ENCODE results near the gene IGFL2.
A peak's percentile ranks its signal among the peaks of the same experiment; 100 is the strongest.

IGFL2 gene

GRCh38 chr19:46202872-46203860, 55.1 kb downstream of the IGFL2 start:
- H3K27ac ChIP-seq (ENCODE audit: poor library complexity, severe bottlenecking): peak overlapping the region; percentile 93
- no peaks in the 10 kb centered on the region for H3K9me3 ChIP-seq (ENCODE audit: severe bottlenecking)
- no peak for ATAC-seq (ENCODE audit: low read depth)
- H3K4me3 ChIP-seq (ENCODE audit: severe bottlenecking): no peak overlapping the region
- no peaks in the 10 kb centered on the region for H3K27me3 ChIP-seq (ENCODE audit: insufficient read depth, poor library complexity, severe bottlenecking)
- H3K36me3 ChIP-seq (ENCODE audit: low read depth): no peaks in the 10 kb centered on the region
- no peak for TF ChIP-seq CTCF (IDR thresholded peaks at IDR 0.05; ENCODE audit: poor library complexity, severe bottlenecking)
- DNase-seq (ENCODE audit: low spot score): no peak
- H3K4me1 ChIP-seq (ENCODE audit: insufficient read depth, poor library complexity, severe bottlenecking): peaks cover 44% of the 10 kb centered on the region

DNA sequence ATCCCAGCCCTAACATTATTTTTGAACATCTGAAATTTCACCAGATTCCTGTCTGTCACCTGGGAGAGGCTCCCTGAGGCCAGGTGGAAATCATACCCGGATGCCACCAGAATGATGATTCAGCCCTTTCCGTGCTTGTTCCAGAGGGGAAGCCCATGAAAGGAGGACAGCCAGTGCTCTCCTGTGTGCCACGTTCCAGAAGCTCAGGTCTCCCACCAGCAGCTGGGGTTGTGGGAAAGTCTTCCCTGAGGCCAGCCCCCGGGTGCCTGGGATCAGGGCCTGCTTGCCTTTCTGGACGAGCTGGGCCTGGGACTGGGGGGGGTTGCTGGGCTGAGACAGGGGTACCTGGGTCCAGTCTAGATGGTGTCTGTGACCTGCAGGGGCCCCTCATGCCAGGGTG, 56.0 kb downstream of the IGFL2 start:
- DNase-seq (ENCODE audit: low spot score) (no peak), ATAC-seq (ENCODE audit: low read depth) (no peak)
- Histone ChIP-seq H3K27me3 (ENCODE audit: insufficient read depth, poor library complexity, severe bottlenecking) (no peaks in the 10 kb centered on the region), H3K4me1 (ENCODE audit: insufficient read depth, poor library complexity, severe bottlenecking) (peaks cover 42% of the 10 kb centered on the region), H3K9me3 (ENCODE audit: severe bottlenecking) (no peaks in the 10 kb centered on the region), H3K4me3 (ENCODE audit: severe bottlenecking) (no peak overlapping the region), H3K36me3 (ENCODE audit: low read depth) (no peaks in the 10 kb centered on the region), H3K27ac (ENCODE audit: poor library complexity, severe bottlenecking) (peak overlapping the region; percentile 93)
- TF ChIP-seq CTCF (IDR thresholded peaks at IDR 0.05; ENCODE audit: poor library complexity, severe bottlenecking): no peak

GRCh38 chr19:46205183-46205984, 57.3 kb downstream of the IGFL2 start:
- peaks cover 50% of the 10 kb centered on the region for H3K4me1 ChIP-seq (ENCODE audit: insufficient read depth, poor library complexity, severe bottlenecking)
- DNase-seq (ENCODE audit: low spot score): no peak
- no peaks in the 10 kb centered on the region for H3K36me3 ChIP-seq (ENCODE audit: low read depth)
- no peak for ATAC-seq (ENCODE audit: low read depth)
- no peak overlapping the region for H3K4me3 ChIP-seq (ENCODE audit: severe bottlenecking)
- no peak for TF ChIP-seq CTCF (IDR thresholded peaks at IDR 0.05; ENCODE audit: poor library complexity, severe bottlenecking)
- no peaks in the 10 kb centered on the region for H3K27me3 ChIP-seq (ENCODE audit: insufficient read depth, poor library complexity, severe bottlenecking)
- H3K9me3 ChIP-seq (ENCODE audit: severe bottlenecking): no peaks in the 10 kb centered on the region
- peak overlapping the region; percentile 93 for H3K27ac ChIP-seq (ENCODE audit: poor library complexity, severe bottlenecking)

DNA sequence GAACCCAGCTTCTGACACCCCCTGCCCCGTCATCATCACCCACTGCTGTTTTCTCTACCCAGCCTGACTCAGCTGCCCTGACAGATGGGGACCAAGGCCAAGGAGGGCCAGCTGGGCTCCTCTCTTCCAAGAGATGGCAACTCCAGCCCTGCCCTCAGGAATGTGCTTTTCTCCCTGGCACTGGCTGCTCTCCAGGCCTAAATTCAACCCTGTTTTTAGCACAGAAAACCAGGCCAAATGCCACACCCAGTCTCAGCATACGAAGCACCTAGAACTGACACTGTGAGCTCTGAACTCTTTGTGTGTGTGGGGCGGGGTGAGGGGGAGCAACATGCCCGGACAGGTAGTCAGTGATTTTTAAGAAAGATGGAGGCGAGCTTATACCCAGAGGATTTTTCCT, 58.1 kb downstream of the IGFL2 start:
- H3K27me3 ChIP-seq (ENCODE audit: insufficient read depth, poor library complexity, severe bottlenecking): no peaks in the 10 kb centered on the region
- no peaks in the 10 kb centered on the region for H3K36me3 ChIP-seq (ENCODE audit: low read depth)
- TF ChIP-seq CTCF (IDR thresholded peaks at IDR 0.05; ENCODE audit: poor library complexity, severe bottlenecking): no peak
- peaks cover 55% of the 10 kb centered on the region for H3K4me1 ChIP-seq (ENCODE audit: insufficient read depth, poor library complexity, severe bottlenecking)
- DNase-seq (ENCODE audit: low spot score): peak; percentile 93
- H3K27ac ChIP-seq (ENCODE audit: poor library complexity, severe bottlenecking): peak overlapping the region; percentile 93
- peak; percentile 72 for ATAC-seq (ENCODE audit: low read depth)
- no peaks in the 10 kb centered on the region for H3K9me3 ChIP-seq (ENCODE audit: severe bottlenecking)
- H3K4me3 ChIP-seq (ENCODE audit: severe bottlenecking): no peak overlapping the region

All from RWPE2 (cell line).